Neural cell (in vitro differentiated cells): Measurements from ENCODE around the gene NUDT4.

Source experiments
- EP300 ChIP-seq: fragments of 450-650 bp; conservative IDR thresholded peaks from 2 replicates; pipeline ENCODE4 v1.6.1; 2014; ENCODE audit warnings: antibody characterized with exemption, mild to moderate bottlenecking, moderate library complexity; ENCODE audit not compliant: poor library complexity, severe bottlenecking
- EZH2 ChIP-seq: fragments of 200-600, 300-800 bp; shearing (Covaris generic), sonication (generic); IDR thresholded peaks from 2 replicates; pipeline ENCODE4 v1.6.1; 2014; ENCODE audit warnings: antibody characterized with exemption, low read length, borderline replicate concordance, mild to moderate bottlenecking; ENCODE audit not compliant: insufficient read depth, poor library complexity, severe bottlenecking
- MXI1 ChIP-seq: fragments of 450-650 bp; conservative IDR thresholded peaks from 2 replicates; pipeline ENCODE4 v1.6.1; 2014; ENCODE audit warnings: antibody characterized with exemption, mild to moderate bottlenecking; ENCODE audit not compliant: poor library complexity, severe bottlenecking
- POLR2AphosphoS5 ChIP-seq: IDR thresholded peaks from 2 replicates; pipeline ENCODE4 v1.6.1; 2012
- RAD21 ChIP-seq: fragments of 450-650 bp; conservative IDR thresholded peaks from 2 replicates; pipeline ENCODE4 v1.6.1; 2014; ENCODE audit warnings: antibody characterized with exemption, mild to moderate bottlenecking, moderate library complexity
- TAF1 ChIP-seq: IDR thresholded peaks from 2 replicates; pipeline ENCODE4 v1.6.1; 2012; ENCODE audit warnings: low read depth
- TF ChIP-seq, protein P1 (sequence below): fragments of 450-650 bp; IDR thresholded peaks from 2 replicates; pipeline ENCODE4 v1.5.1; 2014; ENCODE audit warnings: antibody characterized with exemption, mild to moderate bottlenecking, moderate library complexity; ENCODE audit not compliant: poor library complexity, severe bottlenecking
- TF ChIP-seq, protein P2 (sequence below): IDR thresholded peaks from 2 replicates; pipeline ENCODE4 v1.6.1; 2012; ENCODE audit warnings: borderline replicate concordance

DNA sequence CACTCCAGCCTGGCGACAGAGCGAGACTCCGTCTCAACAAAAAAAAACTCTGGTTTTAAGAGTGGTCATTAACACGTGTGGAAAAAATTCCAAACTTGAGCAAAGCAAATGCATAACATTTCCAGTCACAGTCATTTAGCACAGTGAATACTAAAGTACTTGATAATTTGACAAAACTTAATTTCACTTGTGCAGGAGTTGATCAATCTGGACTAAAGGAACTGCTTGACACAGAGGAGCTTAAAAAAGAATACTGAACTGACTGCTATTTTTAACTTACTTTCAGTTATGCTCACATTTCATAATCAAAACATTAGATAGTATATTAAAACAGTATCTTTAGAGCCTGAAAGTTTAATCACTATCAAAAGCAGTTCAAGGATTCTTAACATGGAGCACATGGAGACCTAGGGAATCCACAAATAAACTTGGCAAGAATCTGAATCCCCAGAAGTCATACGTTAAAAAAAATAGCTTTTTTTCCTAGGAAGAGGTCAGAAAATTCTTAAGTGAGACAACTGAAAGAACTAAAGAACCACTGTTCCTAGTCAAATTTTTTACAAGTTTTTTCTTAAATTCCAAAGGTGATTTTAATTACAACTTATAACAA lies 56.6 kb downstream of the NUDT4 start:
- TF ChIP-seq, protein P1, sequence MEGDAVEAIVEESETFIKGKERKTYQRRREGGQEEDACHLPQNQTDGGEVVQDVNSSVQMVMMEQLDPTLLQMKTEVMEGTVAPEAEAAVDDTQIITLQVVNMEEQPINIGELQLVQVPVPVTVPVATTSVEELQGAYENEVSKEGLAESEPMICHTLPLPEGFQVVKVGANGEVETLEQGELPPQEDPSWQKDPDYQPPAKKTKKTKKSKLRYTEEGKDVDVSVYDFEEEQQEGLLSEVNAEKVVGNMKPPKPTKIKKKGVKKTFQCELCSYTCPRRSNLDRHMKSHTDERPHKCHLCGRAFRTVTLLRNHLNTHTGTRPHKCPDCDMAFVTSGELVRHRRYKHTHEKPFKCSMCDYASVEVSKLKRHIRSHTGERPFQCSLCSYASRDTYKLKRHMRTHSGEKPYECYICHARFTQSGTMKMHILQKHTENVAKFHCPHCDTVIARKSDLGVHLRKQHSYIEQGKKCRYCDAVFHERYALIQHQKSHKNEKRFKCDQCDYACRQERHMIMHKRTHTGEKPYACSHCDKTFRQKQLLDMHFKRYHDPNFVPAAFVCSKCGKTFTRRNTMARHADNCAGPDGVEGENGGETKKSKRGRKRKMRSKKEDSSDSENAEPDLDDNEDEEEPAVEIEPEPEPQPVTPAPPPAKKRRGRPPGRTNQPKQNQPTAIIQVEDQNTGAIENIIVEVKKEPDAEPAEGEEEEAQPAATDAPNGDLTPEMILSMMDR = no peak
- TF ChIP-seq EZH2 (no peak), POLR2AphosphoS5 (no peak), RAD21 (no peak), EP300 (no peak), TAF1 (no peak), MXI1 (no peak)
- TF ChIP-seq, protein P2, sequence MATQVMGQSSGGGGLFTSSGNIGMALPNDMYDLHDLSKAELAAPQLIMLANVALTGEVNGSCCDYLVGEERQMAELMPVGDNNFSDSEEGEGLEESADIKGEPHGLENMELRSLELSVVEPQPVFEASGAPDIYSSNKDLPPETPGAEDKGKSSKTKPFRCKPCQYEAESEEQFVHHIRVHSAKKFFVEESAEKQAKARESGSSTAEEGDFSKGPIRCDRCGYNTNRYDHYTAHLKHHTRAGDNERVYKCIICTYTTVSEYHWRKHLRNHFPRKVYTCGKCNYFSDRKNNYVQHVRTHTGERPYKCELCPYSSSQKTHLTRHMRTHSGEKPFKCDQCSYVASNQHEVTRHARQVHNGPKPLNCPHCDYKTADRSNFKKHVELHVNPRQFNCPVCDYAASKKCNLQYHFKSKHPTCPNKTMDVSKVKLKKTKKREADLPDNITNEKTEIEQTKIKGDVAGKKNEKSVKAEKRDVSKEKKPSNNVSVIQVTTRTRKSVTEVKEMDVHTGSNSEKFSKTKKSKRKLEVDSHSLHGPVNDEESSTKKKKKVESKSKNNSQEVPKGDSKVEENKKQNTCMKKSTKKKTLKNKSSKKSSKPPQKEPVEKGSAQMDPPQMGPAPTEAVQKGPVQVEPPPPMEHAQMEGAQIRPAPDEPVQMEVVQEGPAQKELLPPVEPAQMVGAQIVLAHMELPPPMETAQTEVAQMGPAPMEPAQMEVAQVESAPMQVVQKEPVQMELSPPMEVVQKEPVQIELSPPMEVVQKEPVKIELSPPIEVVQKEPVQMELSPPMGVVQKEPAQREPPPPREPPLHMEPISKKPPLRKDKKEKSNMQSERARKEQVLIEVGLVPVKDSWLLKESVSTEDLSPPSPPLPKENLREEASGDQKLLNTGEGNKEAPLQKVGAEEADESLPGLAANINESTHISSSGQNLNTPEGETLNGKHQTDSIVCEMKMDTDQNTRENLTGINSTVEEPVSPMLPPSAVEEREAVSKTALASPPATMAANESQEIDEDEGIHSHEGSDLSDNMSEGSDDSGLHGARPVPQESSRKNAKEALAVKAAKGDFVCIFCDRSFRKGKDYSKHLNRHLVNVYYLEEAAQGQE = no peak
